ENCODE results near the gene AGPAT4. TPM values are rescaled to one million over a fixed set of nuclear protein-coding genes. Genes with fewer than 3 reads are reported as not detected.

The AGPAT4 gene
- polyA plus RNA-seq, 1 donor (not counting 4 experiments of a cell fraction or from before 2014, with no cell fraction given) = 8.4 TPM

DNA sequence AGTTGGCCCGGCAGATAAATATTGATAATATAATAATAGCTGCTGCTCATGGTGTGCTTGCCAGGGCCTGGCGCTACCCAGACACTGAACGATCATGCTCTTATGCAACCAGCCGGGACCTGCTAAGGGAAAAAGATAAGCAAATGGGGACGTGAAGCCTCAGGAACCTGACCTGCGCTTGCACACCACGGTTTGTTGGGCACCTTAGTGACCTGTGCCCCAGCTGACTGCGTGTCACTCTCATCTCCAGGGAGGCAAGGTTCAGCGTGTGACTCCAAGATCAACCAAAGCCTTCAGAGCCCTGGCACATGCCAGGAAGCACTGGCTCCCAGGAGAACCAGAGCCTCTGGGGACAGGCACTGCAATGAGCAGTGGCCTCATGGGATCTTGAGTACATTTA is 111.1 kb downstream of the AGPAT4 start:
- H3K36me3 ChIP-seq (ENCODE audit: control insufficient read depth in 2 of 2, extremely low read depth in 1 of 2, insufficient read depth in 2 of 2, low read length in 2 of 2) = peaks cover 3 to 9% of the 10 kb centered on the region in 2 experiments
- no peak overlapping the region for H2AFZ ChIP-seq (ENCODE audit: control insufficient read depth, low read length)
- H3K79me2 ChIP-seq (ENCODE audit: control insufficient read depth, insufficient read depth, low read length) = no peaks in the 10 kb centered on the region
- no peak for DNase-seq (ENCODE audit: low read depth, low spot score)
- no peak overlapping the region for H3K4me3 ChIP-seq (ENCODE audit: control insufficient read depth in 2 of 3, extremely low read depth in 1 of 3, insufficient read depth in 2 of 3, low read depth in 1 of 3, low read length in 3 of 3)
- H3K4me2 ChIP-seq (ENCODE audit: control insufficient read depth, extremely low read depth, insufficient read depth, low read depth, low read length) = no peak overlapping the region
- TF ChIP-seq, protein P1, sequence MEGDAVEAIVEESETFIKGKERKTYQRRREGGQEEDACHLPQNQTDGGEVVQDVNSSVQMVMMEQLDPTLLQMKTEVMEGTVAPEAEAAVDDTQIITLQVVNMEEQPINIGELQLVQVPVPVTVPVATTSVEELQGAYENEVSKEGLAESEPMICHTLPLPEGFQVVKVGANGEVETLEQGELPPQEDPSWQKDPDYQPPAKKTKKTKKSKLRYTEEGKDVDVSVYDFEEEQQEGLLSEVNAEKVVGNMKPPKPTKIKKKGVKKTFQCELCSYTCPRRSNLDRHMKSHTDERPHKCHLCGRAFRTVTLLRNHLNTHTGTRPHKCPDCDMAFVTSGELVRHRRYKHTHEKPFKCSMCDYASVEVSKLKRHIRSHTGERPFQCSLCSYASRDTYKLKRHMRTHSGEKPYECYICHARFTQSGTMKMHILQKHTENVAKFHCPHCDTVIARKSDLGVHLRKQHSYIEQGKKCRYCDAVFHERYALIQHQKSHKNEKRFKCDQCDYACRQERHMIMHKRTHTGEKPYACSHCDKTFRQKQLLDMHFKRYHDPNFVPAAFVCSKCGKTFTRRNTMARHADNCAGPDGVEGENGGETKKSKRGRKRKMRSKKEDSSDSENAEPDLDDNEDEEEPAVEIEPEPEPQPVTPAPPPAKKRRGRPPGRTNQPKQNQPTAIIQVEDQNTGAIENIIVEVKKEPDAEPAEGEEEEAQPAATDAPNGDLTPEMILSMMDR (optimal IDR thresholded peaks at IDR 0.05 in 1 of 3, IDR thresholded peaks at IDR 0.05 in 1 of 3, conservative IDR thresholded peaks at IDR 0.05 in 1 of 3; ENCODE audit: extremely low read depth in 1 of 3, insufficient read depth in 2 of 3, low read length in 3 of 3) = no peak
- TF ChIP-seq EZH2 (IDR thresholded peaks at IDR 0.05; ENCODE audit: low read length) = no peak
- no peaks in the 10 kb centered on the region for H4K20me1 ChIP-seq (ENCODE audit: control insufficient read depth, extremely low read depth, insufficient read depth, low read length)
- no peaks in the 10 kb centered on the region for H3K9me1 ChIP-seq (ENCODE audit: control insufficient read depth, extremely low read depth, insufficient read depth, low read length)
- no peak for FAIRE-seq
- peaks cover 9% of the 10 kb centered on the region for H3K4me1 ChIP-seq (ENCODE audit: control insufficient read depth, extremely low read depth, insufficient read depth, low read length)
- no peaks in the 10 kb centered on the region for H3K27me3 ChIP-seq (ENCODE audit: control insufficient read depth, extremely low read depth, insufficient read depth, low read length)
- dilution Hi-C loops (cut with MboI; ENCODE audit: extremely low pct_ligation_motif_present, low sequenced_read_pairs) = no loop called here
- no peak overlapping the region for H3K9ac ChIP-seq (ENCODE audit: control insufficient read depth, extremely low read depth, insufficient read depth, low read length)
- H3K27ac ChIP-seq (ENCODE audit: control insufficient read depth, insufficient read depth, low read length) = no peak overlapping the region
- H3K9me3 ChIP-seq (ENCODE audit: control insufficient read depth, low read depth, low read length) = no peaks in the 10 kb centered on the region

DNA sequence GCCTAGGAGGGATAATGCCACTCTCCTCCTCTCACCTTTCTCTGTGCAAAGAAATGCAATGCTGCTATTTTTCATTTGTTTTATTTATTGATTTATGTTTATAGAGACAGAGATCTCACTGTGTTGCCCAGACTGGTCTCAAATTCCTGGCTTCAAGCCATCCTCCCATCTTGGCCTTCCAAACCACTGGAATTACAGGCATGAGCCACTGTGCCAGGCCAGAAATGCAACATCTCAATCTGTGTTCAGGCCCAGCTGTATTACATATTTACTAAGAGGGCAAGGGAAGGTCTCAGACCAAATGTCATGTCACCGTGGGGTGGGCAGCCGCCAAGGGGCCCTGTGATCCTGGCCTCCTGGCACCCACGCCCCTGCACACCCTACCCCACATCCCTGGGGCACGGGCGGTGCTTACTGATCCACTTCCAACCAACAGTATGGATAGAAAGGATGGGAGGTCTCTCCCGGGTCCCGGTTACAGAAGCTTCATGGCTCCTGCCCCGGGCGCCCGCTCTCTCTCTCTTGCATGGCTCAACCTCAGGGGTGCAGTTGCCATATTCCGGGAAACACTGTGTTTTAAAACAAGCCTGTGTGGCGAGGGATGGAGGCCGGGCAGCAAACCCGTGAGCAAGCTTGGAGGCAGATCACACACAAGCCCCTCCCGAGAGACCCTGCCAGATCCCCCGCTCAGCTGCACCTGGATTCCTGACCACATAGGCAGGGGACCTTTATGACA is 111.8 kb downstream of the AGPAT4 start:
- dilution Hi-C loops (cut with MboI; ENCODE audit: extremely low pct_ligation_motif_present, low sequenced_read_pairs) = no loop called here
- H3K27me3 ChIP-seq (ENCODE audit: control insufficient read depth, extremely low read depth, insufficient read depth, low read length) = no peaks in the 10 kb centered on the region
- TF ChIP-seq, protein P1 (optimal IDR thresholded peaks at IDR 0.05 in 1 of 3, IDR thresholded peaks at IDR 0.05 in 1 of 3, conservative IDR thresholded peaks at IDR 0.05 in 1 of 3; ENCODE audit: extremely low read depth in 1 of 3, insufficient read depth in 2 of 3, low read length in 3 of 3) = no peak
- TF ChIP-seq EZH2 (IDR thresholded peaks at IDR 0.05; ENCODE audit: low read length) = no peak
- no peaks in the 10 kb centered on the region for H3K79me2 ChIP-seq (ENCODE audit: control insufficient read depth, insufficient read depth, low read length)
- peaks cover 3 to 9% of the 10 kb centered on the region in 2 experiments for H3K36me3 ChIP-seq (ENCODE audit: control insufficient read depth in 2 of 2, extremely low read depth in 1 of 2, insufficient read depth in 2 of 2, low read length in 2 of 2)
- FAIRE-seq (no peak), DNase-seq (ENCODE audit: low read depth, low spot score) (no peak)
- no peak overlapping the region for H2AFZ ChIP-seq (ENCODE audit: control insufficient read depth, low read length)
- no peaks in the 10 kb centered on the region for H3K9me1 ChIP-seq (ENCODE audit: control insufficient read depth, extremely low read depth, insufficient read depth, low read length)
- no peaks in the 10 kb centered on the region for H3K9me3 ChIP-seq (ENCODE audit: control insufficient read depth, low read depth, low read length)
- no peak overlapping the region for H3K27ac ChIP-seq (ENCODE audit: control insufficient read depth, insufficient read depth, low read length)
- no peak overlapping the region for H3K4me2 ChIP-seq (ENCODE audit: control insufficient read depth, extremely low read depth, insufficient read depth, low read depth, low read length)
- H3K4me3 ChIP-seq (ENCODE audit: control insufficient read depth in 2 of 3, extremely low read depth in 1 of 3, insufficient read depth in 2 of 3, low read depth in 1 of 3, low read length in 3 of 3) = no peak overlapping the region
- H3K4me1 ChIP-seq (ENCODE audit: control insufficient read depth, extremely low read depth, insufficient read depth, low read length) = peaks cover 9% of the 10 kb centered on the region
- H4K20me1 ChIP-seq (ENCODE audit: control insufficient read depth, extremely low read depth, insufficient read depth, low read length) = no peaks in the 10 kb centered on the region
- no peak overlapping the region for H3K9ac ChIP-seq (ENCODE audit: control insufficient read depth, extremely low read depth, insufficient read depth, low read length)
